Neural cell (in vitro differentiated cells): ENCODE results near the gene TNS4. TPM values are rescaled to one million over a fixed set of nuclear protein-coding genes. Genes with fewer than 3 reads are reported as not detected.

Experiments
- H2AFZ ChIP-seq: fragments of 200-600, 300-800 bp; sonication (generic), shearing (Covaris generic); 2 replicates; pipeline ENCODE4 v1.6.0; 2014; ENCODE audit warnings: low read depth, mild to moderate bottlenecking, antibody characterized with exemption, low read length, moderate library complexity
- H3F3A ChIP-seq: fragments of 200-600 bp; shearing (Covaris generic); 2 replicates; pipeline ENCODE4 v1.6.1; 2016; ENCODE audit warnings: mild to moderate bottlenecking, moderate library complexity, mixed read lengths, antibody characterized with exemption, low read length; ENCODE audit not compliant: insufficient read depth, poor library complexity, severe bottlenecking
- H3K27ac ChIP-seq: fragments of 200-600, 300-800 bp; sonication (generic), shearing (Covaris generic); 2 replicates; pipeline ENCODE4 v1.5.1; 2014; ENCODE audit warnings: mild to moderate bottlenecking, low read length, moderate library complexity
- H3K27me3 ChIP-seq: fragments of 300-800, 200-600 bp; sonication (generic), shearing (Covaris generic); 2 replicates; pipeline ENCODE4 v1.6.0; 2014; ENCODE audit warnings: mild to moderate bottlenecking, low read depth, low read length, moderate library complexity; ENCODE audit not compliant: insufficient read depth
- H3K36me3 ChIP-seq: fragments of 300-800, 200-600 bp; sonication (generic), shearing (Covaris generic); 2 replicates; pipeline ENCODE4 v1.5.1; 2014; ENCODE audit warnings: mild to moderate bottlenecking, antibody characterized with exemption, low read length, moderate library complexity; ENCODE audit not compliant: insufficient read depth
- H3K4me2 ChIP-seq: fragments of 300-800, 200-600 bp; sonication (generic), shearing (Covaris generic); 2 replicates; pipeline ENCODE4 v1.6.0; 2014; ENCODE audit warnings: mild to moderate bottlenecking, low read length
- H3K4me3 ChIP-seq: fragments of 300-800, 200-600 bp; sonication (generic), shearing (Covaris generic); 2 replicates; pipeline ENCODE4 v1.5.1; 2014; ENCODE audit warnings: mild to moderate bottlenecking, low read length, moderate library complexity
- H3K79me2 ChIP-seq: fragments of 200-600 bp; shearing (Covaris generic); replicated peaks from 2 replicates; pipeline ENCODE4 v1.6.0; 2014; ENCODE audit warnings: mild to moderate bottlenecking, low read length, moderate library complexity; ENCODE audit not compliant: insufficient read depth
- H3K9ac ChIP-seq: fragments of 300-800, 200-600 bp; sonication (generic), shearing (Covaris generic); 2 replicates; pipeline ENCODE4 v1.6.1; 2016; ENCODE audit warnings: mild to moderate bottlenecking, low read length, mixed read lengths
- H3K9me2 ChIP-seq: fragments of 200-600 bp; shearing (Covaris generic); 2 replicates; pipeline ENCODE4 v1.6.1; 2016; ENCODE audit warnings: mild to moderate bottlenecking, low read length, mixed read lengths; ENCODE audit not compliant: insufficient read depth
- H3K9me3 ChIP-seq: fragments of 200-600, 300-800 bp; sonication (generic), shearing (Covaris generic); 2 replicates; pipeline ENCODE4 v1.6.1; 2016; ENCODE audit warnings: mild to moderate bottlenecking, mixed run types, low read length, moderate library complexity, mixed read lengths
- H4K20me1 ChIP-seq: fragments of 200-600 bp; shearing (Covaris generic); 2 replicates; pipeline ENCODE4 v1.6.1; 2016; ENCODE audit warnings: mild to moderate bottlenecking, mixed run types; ENCODE audit not compliant: insufficient read depth
- EP300 ChIP-seq: fragments of 450-650 bp; conservative IDR thresholded peaks from 2 replicates; pipeline ENCODE4 v1.6.1; 2014; ENCODE audit warnings: antibody characterized with exemption, mild to moderate bottlenecking, moderate library complexity; ENCODE audit not compliant: poor library complexity, severe bottlenecking
- EZH2 ChIP-seq: fragments of 200-600, 300-800 bp; shearing (Covaris generic), sonication (generic); IDR thresholded peaks from 2 replicates; pipeline ENCODE4 v1.6.1; 2014; ENCODE audit warnings: antibody characterized with exemption, low read length, borderline replicate concordance, mild to moderate bottlenecking; ENCODE audit not compliant: insufficient read depth, poor library complexity, severe bottlenecking
- MXI1 ChIP-seq: fragments of 450-650 bp; conservative IDR thresholded peaks from 2 replicates; pipeline ENCODE4 v1.6.1; 2014; ENCODE audit warnings: antibody characterized with exemption, mild to moderate bottlenecking; ENCODE audit not compliant: poor library complexity, severe bottlenecking
- POLR2AphosphoS5 ChIP-seq: IDR thresholded peaks from 2 replicates; pipeline ENCODE4 v1.6.1; 2012
- RAD21 ChIP-seq: fragments of 450-650 bp; conservative IDR thresholded peaks from 2 replicates; pipeline ENCODE4 v1.6.1; 2014; ENCODE audit warnings: antibody characterized with exemption, mild to moderate bottlenecking, moderate library complexity
- REST ChIP-seq: IDR thresholded peaks from 2 replicates; pipeline ENCODE4 v1.6.1; 2012; ENCODE audit warnings: borderline replicate concordance
- SMC3 ChIP-seq: fragments of 450-650 bp; conservative IDR thresholded peaks from 2 replicates; pipeline ENCODE4 v1.6.1; 2014; ENCODE audit warnings: antibody characterized with exemption, mild to moderate bottlenecking, moderate library complexity; ENCODE audit not compliant: poor library complexity
- TAF1 ChIP-seq: IDR thresholded peaks from 2 replicates; pipeline ENCODE4 v1.6.1; 2012; ENCODE audit warnings: low read depth
- polyA minus RNA-seq: library from RNA; depleted of rRNA, polyadenylated mRNA; stranded (reverse); fragments of >200 nt; gene quantifications from 2 replicates; pipeline ENCODE4 v1.2.3, GENCODE V29; 2014
- polyA plus RNA-seq: library from polyadenylated mRNA; depleted of rRNA; stranded (reverse); fragments of >200 nt; gene quantifications from 2 replicates; pipeline ENCODE4 v1.2.3, GENCODE V29; 2014
- TF ChIP-seq, protein P1 (sequence below): fragments of 450-650 bp; IDR thresholded peaks from 2 replicates; pipeline ENCODE4 v1.5.1; 2014; ENCODE audit warnings: antibody characterized with exemption, mild to moderate bottlenecking, moderate library complexity; ENCODE audit not compliant: poor library complexity, severe bottlenecking

TNS4 gene
- not detected in 2 replicates for polyA plus RNA-seq
- not detected in 2 replicates for polyA minus RNA-seq

DNA sequence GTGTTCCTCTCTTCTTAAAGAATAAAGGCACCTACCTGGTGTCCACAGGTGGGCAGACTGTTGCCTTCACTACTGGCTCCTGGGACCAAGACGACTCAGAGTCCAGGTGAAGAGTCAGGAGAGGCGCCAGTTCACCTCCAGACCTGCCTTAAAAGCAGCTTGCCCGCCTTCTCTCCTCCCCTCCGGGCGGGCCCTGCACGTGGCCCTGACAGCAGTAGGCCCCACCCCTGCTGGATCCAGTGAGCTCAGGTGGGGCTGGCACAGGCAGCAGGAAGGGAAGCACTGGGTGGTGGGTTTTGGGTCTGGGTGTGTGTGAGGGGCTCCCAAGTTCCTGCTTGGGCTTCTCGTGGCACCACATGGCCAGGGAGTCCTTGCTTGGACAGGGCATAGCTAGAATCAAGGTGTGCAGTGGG is at the start of gene TNS4:
TNS4 (minus strand) TSS at position 125 of the 413 bp plus-strand sequence. CDS start 5,198 bp downstream, outside the sequence.
- no peaks in the 10 kb centered on the region for H3K9me2 ChIP-seq
- no peak within 1 kb of the TSS for H3K4me2 ChIP-seq
- H3K79me2 ChIP-seq, result no peaks in the 10 kb centered on the region
- no peak within 1 kb of the TSS for H3K9ac ChIP-seq
- no peak within 1 kb of the TSS for H3K27ac ChIP-seq
- H3F3A ChIP-seq, result no peaks in the 10 kb centered on the region
- no peaks in the 10 kb centered on the region for H4K20me1 ChIP-seq
- no peak within 1 kb of the TSS for H2AFZ ChIP-seq
- no peaks in the 10 kb centered on the region for H3K36me3 ChIP-seq
- TF ChIP-seq SMC3, result no peak
- no peak for TF ChIP-seq EZH2
- TF ChIP-seq, protein P1, sequence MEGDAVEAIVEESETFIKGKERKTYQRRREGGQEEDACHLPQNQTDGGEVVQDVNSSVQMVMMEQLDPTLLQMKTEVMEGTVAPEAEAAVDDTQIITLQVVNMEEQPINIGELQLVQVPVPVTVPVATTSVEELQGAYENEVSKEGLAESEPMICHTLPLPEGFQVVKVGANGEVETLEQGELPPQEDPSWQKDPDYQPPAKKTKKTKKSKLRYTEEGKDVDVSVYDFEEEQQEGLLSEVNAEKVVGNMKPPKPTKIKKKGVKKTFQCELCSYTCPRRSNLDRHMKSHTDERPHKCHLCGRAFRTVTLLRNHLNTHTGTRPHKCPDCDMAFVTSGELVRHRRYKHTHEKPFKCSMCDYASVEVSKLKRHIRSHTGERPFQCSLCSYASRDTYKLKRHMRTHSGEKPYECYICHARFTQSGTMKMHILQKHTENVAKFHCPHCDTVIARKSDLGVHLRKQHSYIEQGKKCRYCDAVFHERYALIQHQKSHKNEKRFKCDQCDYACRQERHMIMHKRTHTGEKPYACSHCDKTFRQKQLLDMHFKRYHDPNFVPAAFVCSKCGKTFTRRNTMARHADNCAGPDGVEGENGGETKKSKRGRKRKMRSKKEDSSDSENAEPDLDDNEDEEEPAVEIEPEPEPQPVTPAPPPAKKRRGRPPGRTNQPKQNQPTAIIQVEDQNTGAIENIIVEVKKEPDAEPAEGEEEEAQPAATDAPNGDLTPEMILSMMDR, result no peak
- TF ChIP-seq TAF1, result no peak
- TF ChIP-seq POLR2AphosphoS5, result no peak
- no peak for TF ChIP-seq RAD21
- no peak for TF ChIP-seq MXI1
- TF ChIP-seq EP300, result no peak
- no peak for TF ChIP-seq REST
- H3K9me3 ChIP-seq, result no peaks in the 10 kb centered on the region
- no peaks in the 10 kb centered on the region for H3K27me3 ChIP-seq
- no peak within 1 kb of the TSS for H3K4me3 ChIP-seq

- Histone ChIP-seq H4K20me1 (no peaks in the 10 kb centered on the region), H3K27ac (no peak overlapping the region), H3K9me3 (no peaks in the 10 kb centered on the region), H3K9ac (no peak overlapping the region), H2AFZ (no peak overlapping the region), H3K36me3 (no peaks in the 10 kb centered on the region), H3F3A (no peaks in the 10 kb centered on the region), H3K9me2 (no peaks in the 10 kb centered on the region), H3K27me3 (no peaks in the 10 kb centered on the region), H3K4me2 (no peak overlapping the region), H3K4me3 (no peak overlapping the region), H3K79me2 (no peaks in the 10 kb centered on the region)
- TF ChIP-seq REST, result no peak
- no peak for TF ChIP-seq RAD21
- no peak for TF ChIP-seq SMC3
- TF ChIP-seq, protein P1, result no peak
- TF ChIP-seq POLR2AphosphoS5, result no peak
Measured at GRCh38 chr17:40550608-40551007, 49.2 kb upstream of the TNS4 start.
